ENCODE data around the gene SH3RF1.

SH3RF1 gene

DNA sequence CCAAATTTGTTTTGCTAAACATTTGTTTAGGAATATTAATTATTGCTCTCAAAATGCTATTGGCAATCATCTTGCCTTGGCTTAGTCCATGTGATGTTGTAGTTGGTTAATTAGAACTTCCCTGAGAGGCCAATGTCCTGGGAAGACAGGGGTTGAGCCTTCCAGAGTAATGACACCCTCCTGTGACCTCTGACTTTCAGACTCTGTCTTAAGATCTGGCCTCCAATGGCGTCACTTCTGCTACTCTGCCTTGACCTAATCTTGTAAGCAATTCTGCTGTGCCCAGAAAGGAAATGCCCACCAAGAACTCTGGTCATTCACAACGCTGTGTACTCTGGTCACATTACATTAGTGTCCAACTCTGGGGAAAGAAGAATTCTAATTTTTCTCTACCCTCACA, 111.9 kb downstream of the SH3RF1 start:
- FAIRE-seq, result no peak
- TF ChIP-seq POLR2AphosphoS5 (IDR thresholded peaks at IDR 0.05; ENCODE audit: low read depth, low read length), result no peak
- no peak for TF ChIP-seq SPI1 (IDR thresholded peaks at IDR 0.05; ENCODE audit: low read depth, low read length)
- TF ChIP-seq POLR2A (IDR thresholded peaks at IDR 0.05; ENCODE audit: low read depth, low read length), result no peak
- no peak for TF ChIP-seq PAX5 (IDR thresholded peaks at IDR 0.05; ENCODE audit: insufficient read depth, low read length, severe bottlenecking)
- no peak for TF ChIP-seq TAF1 (IDR thresholded peaks at IDR 0.05; ENCODE audit: low read depth, low read length)
- no peak for TF ChIP-seq POU2F2 (IDR thresholded peaks at IDR 0.05; ENCODE audit: low read depth, low read length)
- no peak for DNase-seq (ENCODE audit: insufficient read length, low spot score)

DNA sequence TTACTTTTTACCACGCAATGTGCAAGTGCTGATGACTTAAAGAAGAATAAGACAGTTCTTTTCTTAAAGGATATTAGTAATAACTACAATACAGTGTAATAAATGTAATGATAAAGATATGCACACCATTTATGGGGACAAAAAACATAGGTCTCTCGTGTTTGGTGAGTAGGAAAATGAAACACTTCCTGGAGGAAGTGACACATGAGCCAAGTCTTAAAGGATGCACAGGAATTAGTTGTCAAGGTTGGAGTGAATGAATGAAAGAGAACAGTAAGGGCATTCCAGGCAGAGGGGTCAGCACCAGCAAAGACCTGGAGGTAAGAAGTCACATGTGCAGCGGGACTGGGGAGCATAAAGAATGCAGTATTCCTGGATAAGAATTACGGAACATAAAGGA, 112.7 kb downstream of the SH3RF1 start:
- no peak for FAIRE-seq

DNA sequence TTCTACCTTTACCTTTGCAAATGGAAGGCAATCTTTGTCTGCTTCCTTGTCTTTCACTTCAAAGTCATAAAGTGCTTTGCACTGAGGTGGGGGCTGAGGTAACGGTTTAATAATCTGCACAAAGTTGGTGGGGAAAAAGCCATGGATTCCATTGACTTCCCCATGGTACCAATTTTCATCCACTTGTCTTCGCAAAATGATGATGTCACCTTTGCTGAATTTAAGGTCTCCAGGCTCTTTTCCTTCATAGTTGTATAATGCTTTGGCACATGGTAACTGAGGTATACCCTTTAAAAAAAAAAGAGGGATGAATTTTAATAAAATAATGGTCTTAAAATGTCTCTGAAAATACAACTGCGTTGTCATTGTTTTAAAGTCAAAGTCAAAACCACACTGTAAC, 114.4 kb downstream of the SH3RF1 start:
- no peak for TF ChIP-seq TAF1 (IDR thresholded peaks at IDR 0.05; ENCODE audit: low read depth, low read length)
- TF ChIP-seq POU2F2 (IDR thresholded peaks at IDR 0.05; ENCODE audit: low read depth, low read length), result no peak
- TF ChIP-seq POLR2A (IDR thresholded peaks at IDR 0.05; ENCODE audit: low read depth, low read length), result no peak
- no peak for TF ChIP-seq SPI1 (IDR thresholded peaks at IDR 0.05; ENCODE audit: low read depth, low read length)
- FAIRE-seq, result no peak
- no peak for DNase-seq (ENCODE audit: insufficient read length, low spot score)

More for the DNA sequence above, 112.7 kb downstream of the SH3RF1 start:
- DNase-seq (ENCODE audit: insufficient read length, low spot score), result no peak
- no peak for TF ChIP-seq POLR2AphosphoS5 (IDR thresholded peaks at IDR 0.05; ENCODE audit: low read depth, low read length)
- TF ChIP-seq SPI1 (IDR thresholded peaks at IDR 0.05; ENCODE audit: low read depth, low read length), result no peak
- no peak for TF ChIP-seq POU2F2 (IDR thresholded peaks at IDR 0.05; ENCODE audit: low read depth, low read length)
- TF ChIP-seq TAF1 (IDR thresholded peaks at IDR 0.05; ENCODE audit: low read depth, low read length), result no peak
- no peak for TF ChIP-seq POLR2A (IDR thresholded peaks at IDR 0.05; ENCODE audit: low read depth, low read length)
- TF ChIP-seq PAX5 (IDR thresholded peaks at IDR 0.05; ENCODE audit: insufficient read depth, low read length, severe bottlenecking), result no peak

DNA sequence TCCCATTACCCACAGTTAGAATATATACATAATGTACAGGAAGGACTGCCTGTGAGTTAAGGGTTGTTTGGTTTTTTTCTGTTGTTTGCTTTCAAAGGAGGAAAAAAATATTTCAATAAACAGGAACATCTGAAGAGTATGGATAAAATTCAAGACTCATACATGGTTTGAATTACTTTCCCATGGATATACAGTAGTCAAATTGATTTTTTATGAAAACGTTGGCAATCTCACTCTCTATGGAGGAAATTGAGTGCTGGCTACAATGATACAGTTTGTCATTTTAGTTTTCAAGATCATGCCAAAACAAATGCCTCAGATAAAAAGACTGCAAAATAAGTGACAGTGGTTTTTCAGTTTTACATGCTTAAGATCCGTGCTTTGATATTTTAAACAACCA, 116.6 kb downstream of the SH3RF1 start:
- no peak for FAIRE-seq
- TF ChIP-seq PAX5 (IDR thresholded peaks at IDR 0.05; ENCODE audit: insufficient read depth, low read length, severe bottlenecking) (no peak), TAF1 (IDR thresholded peaks at IDR 0.05; ENCODE audit: low read depth, low read length) (no peak), POU2F2 (IDR thresholded peaks at IDR 0.05; ENCODE audit: low read depth, low read length) (no peak), SPI1 (IDR thresholded peaks at IDR 0.05; ENCODE audit: low read depth, low read length) (no peak), POLR2AphosphoS5 (IDR thresholded peaks at IDR 0.05; ENCODE audit: low read depth, low read length) (no peak), POLR2A (IDR thresholded peaks at IDR 0.05; ENCODE audit: low read depth, low read length) (no peak)
- DNase-seq (ENCODE audit: insufficient read length, low spot score), result no peak

DNA sequence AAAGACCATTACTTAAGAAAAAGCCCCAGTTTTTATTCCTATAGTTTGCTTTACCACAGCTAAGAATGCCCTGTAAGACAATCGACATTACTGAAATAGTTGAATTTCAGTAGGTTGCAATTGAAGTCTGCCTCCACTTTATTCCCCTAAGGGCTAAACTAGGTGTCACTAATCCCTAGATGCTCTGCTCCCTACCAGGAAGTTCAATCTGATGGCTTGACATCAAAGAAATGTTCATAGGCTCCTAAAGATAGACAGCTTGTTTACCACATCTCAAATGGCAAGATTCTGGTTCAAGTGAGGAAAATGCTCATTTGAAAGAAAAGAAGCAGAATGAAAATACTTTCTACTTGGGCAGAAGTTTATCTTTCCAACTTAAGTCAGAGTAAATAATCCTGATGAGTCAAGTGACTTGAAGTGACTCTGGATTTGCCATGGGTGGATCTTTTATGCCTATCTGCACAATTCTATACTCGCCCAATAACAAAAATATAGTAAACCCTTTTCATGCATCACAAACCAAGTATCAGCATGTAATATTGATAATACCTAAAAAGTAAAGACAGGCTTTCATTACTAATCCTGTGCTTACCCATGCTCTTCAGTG, 117.2 kb downstream of the SH3RF1 start:
- TF ChIP-seq SPI1 (IDR thresholded peaks at IDR 0.05; ENCODE audit: low read depth, low read length), result no peak
- TF ChIP-seq POLR2AphosphoS5 (IDR thresholded peaks at IDR 0.05; ENCODE audit: low read depth, low read length), result no peak
- TF ChIP-seq POLR2A (IDR thresholded peaks at IDR 0.05; ENCODE audit: low read depth, low read length), result no peak
- TF ChIP-seq POU2F2 (IDR thresholded peaks at IDR 0.05; ENCODE audit: low read depth, low read length), result no peak
- TF ChIP-seq PAX5 (IDR thresholded peaks at IDR 0.05; ENCODE audit: insufficient read depth, low read length, severe bottlenecking), result no peak
- no peak for TF ChIP-seq TAF1 (IDR thresholded peaks at IDR 0.05; ENCODE audit: low read depth, low read length)
- no peak for DNase-seq (ENCODE audit: insufficient read length, low spot score)
- no peak for FAIRE-seq

DNA sequence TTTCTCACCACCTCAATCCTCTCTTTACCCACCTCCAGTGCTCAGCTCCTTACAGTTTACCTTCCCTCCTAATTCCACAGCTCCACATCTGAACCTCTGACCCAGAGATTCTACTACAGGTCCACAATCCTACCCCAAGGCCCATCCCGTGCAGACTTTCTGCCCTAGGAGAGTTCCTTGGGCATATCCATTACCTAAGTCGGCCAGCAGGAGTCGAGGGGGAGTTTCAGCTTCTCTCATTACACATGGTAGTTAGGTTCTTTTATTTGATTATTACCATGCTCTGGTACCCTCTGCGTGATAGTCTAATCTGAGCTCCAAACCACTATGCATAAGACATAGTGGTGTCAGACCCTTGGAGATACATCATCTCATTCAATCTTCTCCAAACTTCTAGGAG, 117.9 kb downstream of the SH3RF1 start:
- TF ChIP-seq POU2F2 (IDR thresholded peaks at IDR 0.05; ENCODE audit: low read depth, low read length) (no peak), POLR2A (IDR thresholded peaks at IDR 0.05; ENCODE audit: low read depth, low read length) (no peak), PAX5 (IDR thresholded peaks at IDR 0.05; ENCODE audit: insufficient read depth, low read length, severe bottlenecking) (no peak), SPI1 (IDR thresholded peaks at IDR 0.05; ENCODE audit: low read depth, low read length) (no peak), TAF1 (IDR thresholded peaks at IDR 0.05; ENCODE audit: low read depth, low read length) (no peak), POLR2AphosphoS5 (IDR thresholded peaks at IDR 0.05; ENCODE audit: low read depth, low read length) (no peak)
- FAIRE-seq (no peak), DNase-seq (ENCODE audit: insufficient read length, low spot score) (no peak)

DNA sequence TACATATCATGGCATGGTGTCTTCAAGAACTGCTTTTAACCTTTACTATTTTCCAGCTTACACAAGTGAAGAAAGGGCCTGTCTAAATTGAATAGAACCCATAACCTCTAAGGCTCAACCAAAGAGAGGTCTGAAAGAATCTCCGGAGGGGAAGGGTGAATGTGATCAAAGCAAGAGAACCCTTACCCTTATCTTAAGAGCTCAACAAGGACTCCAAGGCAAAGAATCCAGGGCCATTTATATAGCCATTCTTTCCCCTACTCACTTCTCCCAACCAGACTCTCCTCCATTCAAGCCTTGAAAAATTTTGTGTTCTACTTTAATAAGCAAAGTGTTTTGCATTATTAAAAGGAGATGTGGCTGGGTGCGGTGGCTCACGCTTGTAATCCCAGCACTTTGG, 118.7 kb downstream of the SH3RF1 start:
- FAIRE-seq (no peak), DNase-seq (ENCODE audit: insufficient read length, low spot score) (no peak)
- TF ChIP-seq POLR2A (IDR thresholded peaks at IDR 0.05; ENCODE audit: low read depth, low read length), result no peak
- TF ChIP-seq SPI1 (IDR thresholded peaks at IDR 0.05; ENCODE audit: low read depth, low read length), result no peak
- no peak for TF ChIP-seq POLR2AphosphoS5 (IDR thresholded peaks at IDR 0.05; ENCODE audit: low read depth, low read length)
- TF ChIP-seq TAF1 (IDR thresholded peaks at IDR 0.05; ENCODE audit: low read depth, low read length), result no peak
- no peak for TF ChIP-seq POU2F2 (IDR thresholded peaks at IDR 0.05; ENCODE audit: low read depth, low read length)
- TF ChIP-seq PAX5 (IDR thresholded peaks at IDR 0.05; ENCODE audit: insufficient read depth, low read length, severe bottlenecking), result no peak

DNA sequence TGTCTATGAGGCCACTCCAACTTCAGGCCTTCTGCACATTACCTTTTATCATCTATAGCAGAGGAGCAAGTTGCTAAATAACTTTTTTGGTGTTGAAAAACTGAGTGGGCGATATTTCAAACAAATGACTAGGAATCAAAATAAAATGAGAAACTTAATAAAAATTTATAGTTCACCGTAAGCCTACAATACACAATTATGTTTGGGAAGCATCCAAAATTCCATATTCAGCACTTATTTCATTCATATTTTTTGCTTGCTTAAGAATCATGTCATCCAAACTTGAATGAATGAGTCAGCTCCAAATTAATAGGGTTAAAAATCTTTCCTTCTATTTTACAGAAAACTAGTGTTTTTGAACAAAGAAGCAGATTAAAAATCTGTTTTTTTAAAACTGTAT, 119.1 kb downstream of the SH3RF1 start:
- TF ChIP-seq POLR2AphosphoS5 (IDR thresholded peaks at IDR 0.05; ENCODE audit: low read depth, low read length), result no peak
- TF ChIP-seq PAX5 (IDR thresholded peaks at IDR 0.05; ENCODE audit: insufficient read depth, low read length, severe bottlenecking), result no peak
- TF ChIP-seq POLR2A (IDR thresholded peaks at IDR 0.05; ENCODE audit: low read depth, low read length), result no peak
- no peak for FAIRE-seq

DNA sequence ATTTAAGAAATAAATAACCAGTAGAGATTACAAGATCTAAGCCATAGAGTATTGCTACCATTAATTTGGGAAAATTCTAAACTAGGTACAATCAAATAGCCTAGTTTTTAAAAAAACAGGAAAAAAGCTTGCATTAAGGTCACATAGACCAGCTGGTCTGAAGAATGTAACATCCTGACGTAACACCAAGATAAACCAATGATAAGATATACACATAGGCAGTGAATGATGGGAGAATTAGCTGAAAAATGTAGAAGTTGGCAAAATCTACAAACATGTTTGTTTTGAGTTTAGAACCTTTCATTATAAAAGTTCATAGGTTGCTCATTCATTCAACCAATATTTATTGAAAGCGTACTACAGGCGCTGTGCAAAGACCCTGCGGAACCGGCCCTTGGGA, 120.0 kb downstream of the SH3RF1 start:
- no peak for TF ChIP-seq PAX5 (IDR thresholded peaks at IDR 0.05; ENCODE audit: insufficient read depth, low read length, severe bottlenecking)
- TF ChIP-seq TAF1 (IDR thresholded peaks at IDR 0.05; ENCODE audit: low read depth, low read length), result no peak
- TF ChIP-seq POU2F2 (IDR thresholded peaks at IDR 0.05; ENCODE audit: low read depth, low read length), result no peak
- TF ChIP-seq POLR2A (IDR thresholded peaks at IDR 0.05; ENCODE audit: low read depth, low read length), result no peak
- TF ChIP-seq POLR2AphosphoS5 (IDR thresholded peaks at IDR 0.05; ENCODE audit: low read depth, low read length), result no peak
- TF ChIP-seq SPI1 (IDR thresholded peaks at IDR 0.05; ENCODE audit: low read depth, low read length), result no peak
- FAIRE-seq, result no peak
- DNase-seq (ENCODE audit: insufficient read length, low spot score), result no peak

More for the DNA sequence above, 119.1 kb downstream of the SH3RF1 start:
- no peak for DNase-seq (ENCODE audit: insufficient read length, low spot score)

DNA sequence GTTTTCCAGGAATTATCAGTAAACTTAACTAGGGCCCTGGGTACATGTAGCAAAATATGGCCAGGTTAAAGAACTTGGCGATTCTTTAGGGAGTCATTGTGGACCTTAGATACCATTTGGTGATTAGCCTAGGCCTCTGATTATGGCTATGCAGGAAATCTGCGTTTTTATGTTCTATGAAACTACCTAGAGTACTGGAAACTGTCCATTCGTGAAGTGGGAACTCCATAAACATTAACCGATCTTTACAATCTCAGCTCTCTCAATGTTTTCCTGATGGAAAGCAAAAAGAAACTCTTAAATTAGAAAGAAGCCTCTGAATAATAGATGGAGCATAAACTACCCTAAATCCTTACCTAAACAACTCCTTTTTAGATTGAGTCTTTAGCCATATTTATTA, 121.9 kb downstream of the SH3RF1 start:
- TF ChIP-seq PAX5 (IDR thresholded peaks at IDR 0.05; ENCODE audit: insufficient read depth, low read length, severe bottlenecking), result no peak
- no peak for TF ChIP-seq POU2F2 (IDR thresholded peaks at IDR 0.05; ENCODE audit: low read depth, low read length)
- TF ChIP-seq POLR2A (IDR thresholded peaks at IDR 0.05; ENCODE audit: low read depth, low read length), result no peak
- TF ChIP-seq TAF1 (IDR thresholded peaks at IDR 0.05; ENCODE audit: low read depth, low read length), result no peak
- DNase-seq (ENCODE audit: insufficient read length, low spot score) (no peak), FAIRE-seq (no peak)

Measured in GM12891 (cell line).